ENCODE measurements around the gene GIPC2. TPM values are rescaled to one million over a fixed set of nuclear protein-coding genes. Genes with fewer than 3 reads are reported as not detected.

GIPC2 gene
- total RNA-seq, 1 donor from 2014 or later, result 2.9 TPM

DNA sequence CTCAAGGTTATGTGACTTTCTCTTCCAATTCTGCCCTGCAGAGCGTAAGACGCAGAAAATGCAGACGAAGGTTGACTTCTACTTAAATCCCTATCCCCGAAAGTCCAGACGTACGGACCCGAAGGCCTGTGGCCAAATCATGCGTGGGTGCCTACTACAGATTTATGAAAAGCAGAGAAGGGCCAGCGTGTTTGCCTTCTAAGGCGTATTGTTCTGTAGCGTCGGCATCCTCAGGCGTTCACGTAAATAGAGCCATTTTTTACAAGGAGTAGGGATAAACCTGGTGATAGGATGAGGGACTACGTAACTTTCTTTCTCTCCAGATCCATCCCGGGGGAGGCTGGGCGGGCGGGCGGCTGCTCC is 222 bp upstream of the GIPC2 start:
- H3K36me3 ChIP-seq, result no peaks in the 10 kb centered on the region
- peaks cover 13% of the 10 kb centered on the region for H3K4me1 ChIP-seq
- peak overlapping the region; percentile 73 for H3K27ac ChIP-seq
- H3K27me3 ChIP-seq (ENCODE audit: low read depth), result peaks cover 28% of the 10 kb centered on the region
- no peaks in the 10 kb centered on the region for H3K9me3 ChIP-seq
- intact Hi-C loops (cut with DNase I), result no loop called here
- DNase-seq (no peak), ATAC-seq (no peak)
- TF ChIP-seq, protein P1, sequence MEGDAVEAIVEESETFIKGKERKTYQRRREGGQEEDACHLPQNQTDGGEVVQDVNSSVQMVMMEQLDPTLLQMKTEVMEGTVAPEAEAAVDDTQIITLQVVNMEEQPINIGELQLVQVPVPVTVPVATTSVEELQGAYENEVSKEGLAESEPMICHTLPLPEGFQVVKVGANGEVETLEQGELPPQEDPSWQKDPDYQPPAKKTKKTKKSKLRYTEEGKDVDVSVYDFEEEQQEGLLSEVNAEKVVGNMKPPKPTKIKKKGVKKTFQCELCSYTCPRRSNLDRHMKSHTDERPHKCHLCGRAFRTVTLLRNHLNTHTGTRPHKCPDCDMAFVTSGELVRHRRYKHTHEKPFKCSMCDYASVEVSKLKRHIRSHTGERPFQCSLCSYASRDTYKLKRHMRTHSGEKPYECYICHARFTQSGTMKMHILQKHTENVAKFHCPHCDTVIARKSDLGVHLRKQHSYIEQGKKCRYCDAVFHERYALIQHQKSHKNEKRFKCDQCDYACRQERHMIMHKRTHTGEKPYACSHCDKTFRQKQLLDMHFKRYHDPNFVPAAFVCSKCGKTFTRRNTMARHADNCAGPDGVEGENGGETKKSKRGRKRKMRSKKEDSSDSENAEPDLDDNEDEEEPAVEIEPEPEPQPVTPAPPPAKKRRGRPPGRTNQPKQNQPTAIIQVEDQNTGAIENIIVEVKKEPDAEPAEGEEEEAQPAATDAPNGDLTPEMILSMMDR (IDR thresholded peaks at IDR 0.05), result no peak
- H3K4me3 ChIP-seq, result peak overlapping the region; percentile 69

GRCh38 chr1:78047106-78047505 is 1.3 kb downstream of the GIPC2 start:
- DNase-seq (no peak), ATAC-seq (no peak)
- Histone ChIP-seq H3K4me3 (peak overlapping the region; percentile 69), H3K4me1 (peaks cover 13% of the 10 kb centered on the region), H3K27ac (peak overlapping the region; percentile 73), H3K27me3 (ENCODE audit: low read depth) (peaks cover 28% of the 10 kb centered on the region), H3K36me3 (no peaks in the 10 kb centered on the region), H3K9me3 (no peaks in the 10 kb centered on the region)
- TF ChIP-seq, protein P1 (IDR thresholded peaks at IDR 0.05), result no peak
- intact Hi-C loops (cut with DNase I), result no loop called here

DNA sequence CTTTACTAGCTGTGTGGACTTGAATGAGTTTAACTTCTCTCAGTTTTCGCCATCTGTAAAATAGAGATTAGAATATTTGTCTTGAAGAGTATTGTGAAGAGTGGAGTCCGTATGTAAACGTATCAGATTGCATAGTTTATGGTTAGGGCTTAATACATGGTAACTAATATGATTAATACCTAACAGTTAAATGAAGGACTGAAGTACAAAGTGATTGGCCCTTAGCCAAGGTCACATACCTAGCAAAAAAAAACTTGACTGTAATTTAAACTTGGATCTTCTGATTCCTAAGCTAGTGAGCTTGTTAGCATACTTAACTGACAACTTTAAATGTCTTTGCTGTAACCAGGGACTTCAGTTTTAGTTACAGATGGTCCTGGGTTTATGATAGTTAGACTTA is 1.9 kb downstream of the GIPC2 start:
- intact Hi-C loops (cut with DNase I), result no loop called here
- ATAC-seq (no peak), DNase-seq (no peak)
- Histone ChIP-seq H3K4me3 (peak overlapping the region; percentile 69), H3K4me1 (peaks cover 13% of the 10 kb centered on the region), H3K27me3 (ENCODE audit: low read depth) (peaks cover 28% of the 10 kb centered on the region), H3K9me3 (no peaks in the 10 kb centered on the region), H3K36me3 (no peaks in the 10 kb centered on the region), H3K27ac (no peak overlapping the region)
- TF ChIP-seq, protein P1 (IDR thresholded peaks at IDR 0.05), result no peak

DNA sequence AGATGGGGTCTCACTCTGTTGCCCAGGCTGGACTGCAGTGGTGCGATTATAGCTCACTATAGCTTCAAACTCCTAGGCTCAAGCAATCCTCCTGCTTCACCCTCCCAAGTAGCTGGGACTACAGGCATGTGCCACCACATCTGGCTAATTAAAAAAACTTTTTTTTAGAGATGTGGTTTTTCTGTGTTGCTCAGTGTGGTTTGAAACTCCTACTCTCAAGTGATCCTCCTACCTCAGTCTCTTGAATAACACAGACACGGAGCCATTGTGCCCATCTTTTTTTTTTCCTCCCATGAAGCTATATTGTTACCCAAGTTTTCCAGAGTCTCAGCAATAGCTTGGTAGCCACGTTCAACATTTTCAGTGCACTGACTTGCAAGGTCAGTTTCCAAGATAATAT is 2.7 kb downstream of the GIPC2 start:
- DNase-seq (no peak), ATAC-seq (no peak)
- H3K36me3 ChIP-seq, result no peaks in the 10 kb centered on the region
- intact Hi-C loops (cut with DNase I), result no loop called here
- peaks cover 28% of the 10 kb centered on the region for H3K27me3 ChIP-seq (ENCODE audit: low read depth)
- no peak overlapping the region for H3K4me3 ChIP-seq
- H3K4me1 ChIP-seq, result peaks cover 13% of the 10 kb centered on the region
- TF ChIP-seq, protein P1 (IDR thresholded peaks at IDR 0.05), result no peak
- H3K9me3 ChIP-seq, result no peaks in the 10 kb centered on the region
- H3K27ac ChIP-seq, result no peak overlapping the region

GRCh38 chr1:78049396-78049795 is 3.6 kb downstream of the GIPC2 start:
- H3K36me3 ChIP-seq, result no peaks in the 10 kb centered on the region
- DNase-seq (no peak), ATAC-seq (no peak)
- peaks cover 13% of the 10 kb centered on the region for H3K4me1 ChIP-seq
- no peak overlapping the region for H3K4me3 ChIP-seq
- TF ChIP-seq, protein P1 (IDR thresholded peaks at IDR 0.05), result no peak
- H3K27ac ChIP-seq, result no peak overlapping the region
- no peaks in the 10 kb centered on the region for H3K9me3 ChIP-seq
- H3K27me3 ChIP-seq (ENCODE audit: low read depth), result peaks cover 28% of the 10 kb centered on the region
- intact Hi-C loops (cut with DNase I), result no loop called here

GRCh38 chr1:78051005-78051404 is 5.2 kb downstream of the GIPC2 start:
- DNase-seq (no peak), ATAC-seq (no peak)
- peaks cover 15% of the 10 kb centered on the region for H3K27me3 ChIP-seq (ENCODE audit: low read depth)
- H3K4me3 ChIP-seq, result no peak overlapping the region
- TF ChIP-seq, protein P1 (IDR thresholded peaks at IDR 0.05), result no peak
- H3K9me3 ChIP-seq, result no peaks in the 10 kb centered on the region
- no peak overlapping the region for H3K27ac ChIP-seq
- no peaks in the 10 kb centered on the region for H3K36me3 ChIP-seq
- intact Hi-C loops (cut with DNase I), result no loop called here
- peaks cover 6% of the 10 kb centered on the region for H3K4me1 ChIP-seq

Measured in lower lobe of right lung (tissue), 2 donors.